Measurements from ENCODE around the gene SSR3. TPM values are rescaled to one million over a fixed set of nuclear protein-coding genes. Genes with fewer than 3 reads are reported as not detected.

SSR3 gene
- total RNA-seq, 4 donors from 2014 or later = 27.5 to 72.9 (median 44.4) TPM

DNA sequence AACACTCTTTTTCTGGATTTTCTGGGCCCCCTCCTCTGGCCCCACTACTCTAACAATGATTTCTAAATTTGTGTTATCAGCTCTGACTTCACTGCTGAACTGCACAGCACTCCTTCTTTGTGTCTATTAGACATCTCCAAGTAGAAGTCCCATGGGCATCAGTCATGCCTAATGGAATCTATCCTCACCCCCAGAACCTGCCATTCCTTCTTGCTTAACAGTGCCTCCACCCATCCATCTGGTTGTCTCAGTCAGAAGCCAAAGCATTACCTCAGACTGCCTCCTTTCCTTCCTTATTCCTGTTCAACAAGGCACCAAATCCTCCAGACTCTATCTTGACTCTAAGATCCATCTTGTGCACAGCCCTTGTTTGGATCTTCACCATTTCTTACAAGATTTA lies 36.2 kb downstream of the SSR3 start:
- intact Hi-C loops (cut with DNase I; ENCODE audit: low total_unique reads) = no loop called here
- TF ChIP-seq, protein P1, sequence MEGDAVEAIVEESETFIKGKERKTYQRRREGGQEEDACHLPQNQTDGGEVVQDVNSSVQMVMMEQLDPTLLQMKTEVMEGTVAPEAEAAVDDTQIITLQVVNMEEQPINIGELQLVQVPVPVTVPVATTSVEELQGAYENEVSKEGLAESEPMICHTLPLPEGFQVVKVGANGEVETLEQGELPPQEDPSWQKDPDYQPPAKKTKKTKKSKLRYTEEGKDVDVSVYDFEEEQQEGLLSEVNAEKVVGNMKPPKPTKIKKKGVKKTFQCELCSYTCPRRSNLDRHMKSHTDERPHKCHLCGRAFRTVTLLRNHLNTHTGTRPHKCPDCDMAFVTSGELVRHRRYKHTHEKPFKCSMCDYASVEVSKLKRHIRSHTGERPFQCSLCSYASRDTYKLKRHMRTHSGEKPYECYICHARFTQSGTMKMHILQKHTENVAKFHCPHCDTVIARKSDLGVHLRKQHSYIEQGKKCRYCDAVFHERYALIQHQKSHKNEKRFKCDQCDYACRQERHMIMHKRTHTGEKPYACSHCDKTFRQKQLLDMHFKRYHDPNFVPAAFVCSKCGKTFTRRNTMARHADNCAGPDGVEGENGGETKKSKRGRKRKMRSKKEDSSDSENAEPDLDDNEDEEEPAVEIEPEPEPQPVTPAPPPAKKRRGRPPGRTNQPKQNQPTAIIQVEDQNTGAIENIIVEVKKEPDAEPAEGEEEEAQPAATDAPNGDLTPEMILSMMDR (IDR thresholded peaks at IDR 0.05) = no peak
- no peak for TF ChIP-seq POLR2A (IDR thresholded peaks at IDR 0.05)
- H3K4me3 ChIP-seq (ENCODE audit: low read depth, poor library complexity, severe bottlenecking) = no peak overlapping the region
- peak in 1 of 2 donors; percentile 55 for DNase-seq (ENCODE audit: low spot score in 2 of 2)

DNA sequence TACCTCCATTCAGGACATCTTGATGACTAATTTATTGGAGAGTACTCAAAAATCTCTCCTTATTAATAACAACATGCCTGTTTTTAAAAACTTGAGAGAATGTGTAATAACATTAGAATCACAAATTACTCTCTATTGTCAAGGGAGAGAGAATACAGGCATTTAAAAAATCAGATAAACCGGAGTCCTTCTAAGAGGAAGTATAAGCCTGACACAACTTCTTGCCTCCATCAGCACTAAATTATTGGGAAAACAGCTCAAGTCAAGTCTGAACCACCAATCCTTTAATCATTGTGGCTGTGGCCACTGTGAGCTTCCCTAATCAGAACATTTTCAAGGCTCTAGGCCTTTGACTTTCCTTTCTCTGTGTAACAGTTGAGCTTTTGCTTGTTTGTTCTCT lies 38.0 kb downstream of the SSR3 start:
- intact Hi-C loops (cut with DNase I; ENCODE audit: low total_unique reads) = no loop called here
- no peak for DNase-seq (ENCODE audit: low spot score in 2 of 2)
- TF ChIP-seq POLR2A (IDR thresholded peaks at IDR 0.05) = no peak
- TF ChIP-seq, protein P1 (IDR thresholded peaks at IDR 0.05) = no peak
- 21 to 41% methylated on average over 1 of the region's 1 CpG for WGBS, 2 donors
- no peak overlapping the region for H3K4me3 ChIP-seq (ENCODE audit: low read depth, poor library complexity, severe bottlenecking)

DNA sequence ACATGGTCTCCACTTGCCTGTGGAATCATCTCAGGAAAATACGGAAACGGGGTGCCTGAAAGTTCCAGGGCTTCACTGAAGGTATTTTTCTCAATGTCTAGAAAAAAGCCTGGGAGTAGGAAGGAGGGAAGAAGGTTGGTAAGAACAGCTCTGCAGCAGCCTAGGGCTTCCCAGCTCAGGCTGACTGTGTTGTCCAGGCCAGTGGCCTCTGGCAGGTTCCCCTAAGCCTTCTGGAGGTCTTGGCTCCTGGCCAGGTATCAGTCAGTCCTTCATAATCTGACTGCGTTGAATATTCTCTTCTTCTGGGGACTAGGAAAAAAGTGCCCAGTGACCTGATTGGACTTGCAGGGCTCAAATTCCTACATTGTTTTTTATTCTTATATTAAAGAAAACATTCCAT lies 38.6 kb downstream of the SSR3 start:
- no peak for TF ChIP-seq POLR2A (IDR thresholded peaks at IDR 0.05)
- TF ChIP-seq, protein P1 (IDR thresholded peaks at IDR 0.05) = no peak
- DNase-seq (ENCODE audit: low spot score in 2 of 2) = no peak
- 76 to 86% methylated on average over 3 of the region's 3 CpGs for WGBS, 2 donors
- intact Hi-C loops (cut with DNase I; ENCODE audit: low total_unique reads) = no loop called here
- H3K4me3 ChIP-seq (ENCODE audit: low read depth, poor library complexity, severe bottlenecking) = no peak overlapping the region

DNA sequence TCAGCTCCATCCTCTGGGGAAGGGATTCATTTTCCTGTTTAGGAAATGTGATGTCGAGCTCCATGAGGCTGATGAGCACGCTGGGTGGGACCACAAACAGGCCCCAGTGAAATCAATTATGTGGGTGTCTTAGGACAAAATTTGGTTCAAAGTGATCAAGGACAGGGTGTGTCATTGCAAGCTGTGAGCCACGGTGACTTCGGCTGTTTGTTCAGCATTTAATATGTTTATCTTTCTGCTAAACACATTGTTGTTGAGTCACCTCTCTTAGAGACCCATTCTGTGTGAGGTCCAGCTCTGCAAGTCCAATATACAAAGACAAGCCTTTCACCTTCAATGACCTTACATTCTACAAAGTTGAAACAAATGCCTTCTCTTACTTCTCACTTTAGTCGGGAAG lies 41.3 kb downstream of the SSR3 start:
- no peak overlapping the region for H3K4me3 ChIP-seq (ENCODE audit: low read depth, poor library complexity, severe bottlenecking)
- TF ChIP-seq, protein P1 (IDR thresholded peaks at IDR 0.05) = no peak
- no peak for TF ChIP-seq POLR2A (IDR thresholded peaks at IDR 0.05)
- DNase-seq (ENCODE audit: low spot score in 2 of 2) = no peak
- intact Hi-C loops (cut with DNase I; ENCODE audit: low total_unique reads) = loop anchor here (5.0 kb wide), 1 partner anchor 356 kb away; no protein-coding TSS in a partner anchor
- WGBS, 2 donors = 45 to 53% methylated on average over 5 of the region's 5 CpGs

DNA sequence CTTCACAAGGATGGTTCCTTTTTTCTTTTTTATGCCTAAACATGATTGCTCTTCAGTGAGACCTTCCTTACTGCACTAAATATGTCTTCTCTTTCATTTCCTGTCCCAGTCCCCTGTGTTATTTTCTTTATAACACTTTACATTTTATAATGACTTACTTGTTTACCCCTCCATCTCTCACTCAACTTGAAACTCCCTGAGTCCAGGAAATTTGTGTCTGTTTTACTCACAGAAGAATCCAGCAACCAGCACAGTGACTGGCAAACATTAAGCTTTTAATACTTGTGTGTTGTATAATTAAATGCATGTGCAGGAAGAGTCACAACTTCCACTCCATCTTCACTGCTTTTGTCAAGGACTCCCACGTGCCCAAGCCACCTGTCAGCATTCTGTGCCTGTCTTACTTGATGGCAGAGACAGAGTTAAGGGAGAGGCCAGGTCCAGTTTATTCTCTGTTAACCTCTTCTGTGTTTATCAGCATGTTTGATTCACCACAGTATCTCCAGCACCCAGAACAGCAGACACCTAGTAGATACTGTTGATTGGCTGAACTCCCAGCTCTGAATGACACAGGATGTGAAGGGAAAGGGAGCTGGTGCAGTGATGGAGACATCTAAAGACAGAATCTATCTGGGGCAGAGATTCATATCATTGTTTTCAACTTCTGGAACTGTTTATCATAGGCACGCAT lies 42.8 kb downstream of the SSR3 start:
- no peak overlapping the region for H3K4me3 ChIP-seq (ENCODE audit: low read depth, poor library complexity, severe bottlenecking)
- DNase-seq (ENCODE audit: low spot score in 2 of 2) = no peak
- 65% methylated on average over 2 of the region's 2 CpGs for WGBS, 2 donors
- TF ChIP-seq POLR2A (IDR thresholded peaks at IDR 0.05) = no peak
- TF ChIP-seq, protein P1 (IDR thresholded peaks at IDR 0.05) = no peak
- intact Hi-C loops (cut with DNase I; ENCODE audit: low total_unique reads) = loop anchor here (5.0 kb wide), 1 partner anchor 355 kb away; no protein-coding TSS in a partner anchor

All from lower leg skin (tissue), 4 donors.